Measurements from ENCODE around the gene HK3. TPM values are rescaled to one million over a fixed set of nuclear protein-coding genes. Genes with fewer than 3 reads are reported as not detected.

HK3 gene
- total and polyA plus RNA-seq, 2 experiments from 2014 or later = not detected

DNA sequence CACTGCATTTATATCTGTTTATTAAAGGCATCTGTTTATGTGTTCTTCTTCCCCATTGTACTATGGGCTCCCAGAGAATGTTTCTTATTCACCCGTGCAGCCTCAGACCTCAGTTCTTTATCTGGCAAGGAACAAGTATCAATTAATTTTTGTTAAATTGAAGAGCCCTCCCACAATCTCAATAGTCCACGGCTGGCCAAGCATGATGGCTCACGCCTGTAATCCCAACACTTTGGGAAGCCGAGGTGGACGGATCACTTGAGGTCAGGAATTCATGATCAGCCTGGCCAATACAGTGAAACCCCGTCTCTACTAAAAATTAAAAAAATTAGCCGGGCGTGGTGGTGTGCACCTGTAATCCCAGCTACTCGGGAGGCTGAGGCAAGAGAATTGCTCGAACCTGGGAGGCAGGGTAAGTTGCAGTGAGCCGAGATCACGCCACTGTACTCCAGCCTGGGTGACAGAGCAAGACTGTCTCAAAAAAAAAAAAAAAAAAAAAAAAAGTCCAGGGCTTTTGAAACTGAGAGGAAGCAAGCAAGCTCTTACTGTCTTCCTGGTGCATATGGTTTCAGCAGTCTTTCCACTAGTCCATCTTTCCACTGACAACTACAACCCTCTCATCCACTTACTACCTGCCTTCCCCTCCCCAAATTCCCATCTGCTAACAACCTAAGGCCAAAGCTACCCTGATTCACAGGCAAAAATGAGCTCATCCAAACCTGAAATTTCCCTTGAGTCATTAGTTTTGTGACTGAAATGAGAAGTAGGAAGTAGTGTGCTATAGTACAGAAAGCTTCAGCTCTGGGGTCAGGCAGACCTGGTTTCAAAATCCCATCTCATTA is 2.3 kb upstream of the HK3 start (continued):
- TF ChIP-seq ZNF462 (CRISPR knock-in tag; IDR thresholded peaks at IDR 0.05) (no peak), JUNB (IDR thresholded peaks at IDR 0.05; ENCODE audit: unreplicated experiment) (no peak), ZNF114 (CRISPR knock-in tag; IDR thresholded peaks at IDR 0.05) (no peak), CREB1 (CRISPR knock-in tag; IDR thresholded peaks at IDR 0.05; ENCODE audit: low read depth) (no peak), REST (IDR thresholded peaks at IDR 0.05; ENCODE audit: unreplicated experiment) (no peak)
